ENCODE measurements around the gene RAD51C. TPM values are rescaled to one million over a fixed set of nuclear protein-coding genes. Genes with fewer than 3 reads are reported as not detected.
"Not testable (repeated sequence)": the region's sequence is repeated elsewhere in the genome, so short reads cannot be mapped to it uniquely, and the experiment has no call there.

RAD51C gene
- total RNA-seq, 1 experiment from 2014 or later, result 51.7 TPM

- no peak for DNase-seq (ENCODE audit: low read depth)
These were observed 8.4 kb upstream of the RAD51C start for GRCh38 chr17:58684003-58684402.

GRCh38 chr17:58684462-58684861 lies 7.9 kb upstream of the RAD51C start:
- not testable (repeated sequence) for DNase-seq (ENCODE audit: low read depth)

DNA sequence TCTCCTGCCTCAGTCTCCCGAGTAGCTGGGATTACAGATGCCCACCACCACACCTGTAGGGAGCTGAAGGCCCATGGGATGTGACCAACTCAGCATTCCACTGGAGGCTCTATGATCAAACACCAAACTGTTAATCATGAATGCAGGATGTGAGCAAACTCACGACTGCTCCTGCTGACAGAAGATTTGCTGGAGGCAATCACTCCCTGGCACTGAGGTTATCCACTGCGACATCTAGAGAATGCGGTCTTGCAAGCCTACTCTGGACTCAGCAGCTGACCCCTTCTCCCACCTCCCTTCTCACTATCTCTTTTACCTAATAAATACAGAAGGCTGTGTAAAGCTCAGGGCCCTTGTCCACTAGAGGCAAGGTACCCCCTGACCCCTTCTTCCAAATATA lies 5.4 kb upstream of the RAD51C start:
- DNase-seq (ENCODE audit: low read depth), result no peak

GRCh38 chr17:58688521-58688920 lies 3.9 kb upstream of the RAD51C start:
- no peak for DNase-seq (ENCODE audit: low read depth)

DNA sequence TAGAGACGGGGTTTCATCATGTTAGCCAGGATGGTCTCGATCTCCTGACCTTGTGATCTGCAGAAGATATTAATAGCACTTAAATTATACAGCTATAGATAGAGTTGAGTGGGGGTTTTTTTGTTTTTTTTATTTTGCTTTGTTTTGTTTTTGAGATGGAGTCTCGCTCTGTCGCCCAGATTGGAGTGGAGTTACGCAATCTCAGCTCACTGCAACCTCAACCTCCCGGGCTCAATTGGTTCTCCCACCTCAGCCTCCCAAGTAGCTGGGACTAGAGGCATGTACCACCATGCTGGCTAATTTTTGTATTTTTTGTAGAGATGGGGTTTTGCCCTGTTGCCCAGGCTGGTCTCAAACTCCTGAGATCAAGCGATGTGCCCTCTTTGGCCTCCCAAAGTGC lies 2.4 kb upstream of the RAD51C start:
- not testable (repeated sequence) for DNase-seq (ENCODE audit: low read depth)

DNA sequence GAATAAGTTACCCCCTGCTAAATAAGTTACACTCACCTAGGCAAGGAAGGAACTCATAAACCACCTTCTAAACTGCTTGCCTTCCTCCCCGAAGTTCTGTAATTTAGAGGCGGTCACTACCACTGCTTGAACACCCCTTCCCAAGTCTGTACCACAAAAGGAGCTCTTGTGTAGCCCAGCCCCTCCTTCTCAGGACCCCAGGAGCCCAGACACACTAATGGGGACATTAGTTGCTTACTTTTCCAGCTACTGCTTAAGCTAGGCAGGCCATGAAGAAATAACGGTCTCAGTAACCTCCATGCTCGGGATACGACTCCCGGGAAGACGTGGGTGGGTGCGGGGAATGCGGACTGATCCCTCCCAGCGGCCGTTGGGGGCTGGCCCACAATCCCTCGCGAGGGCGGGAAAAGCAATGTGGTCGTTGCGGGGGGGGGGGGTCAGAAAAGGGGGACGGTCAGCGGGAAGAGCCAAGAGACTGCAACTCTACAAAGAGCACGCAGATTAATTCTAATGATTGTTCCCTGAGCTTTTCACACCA lies 632 bp upstream of the RAD51C start, which contains the start of gene TEX14:
Gene TEX14 (minus strand): TSS at position 345 of the 538 bp plus-strand sequence. CDS start 40,044 bp downstream, outside the sequence.
- DNase-seq (ENCODE audit: low read depth), result no peak

DNA sequence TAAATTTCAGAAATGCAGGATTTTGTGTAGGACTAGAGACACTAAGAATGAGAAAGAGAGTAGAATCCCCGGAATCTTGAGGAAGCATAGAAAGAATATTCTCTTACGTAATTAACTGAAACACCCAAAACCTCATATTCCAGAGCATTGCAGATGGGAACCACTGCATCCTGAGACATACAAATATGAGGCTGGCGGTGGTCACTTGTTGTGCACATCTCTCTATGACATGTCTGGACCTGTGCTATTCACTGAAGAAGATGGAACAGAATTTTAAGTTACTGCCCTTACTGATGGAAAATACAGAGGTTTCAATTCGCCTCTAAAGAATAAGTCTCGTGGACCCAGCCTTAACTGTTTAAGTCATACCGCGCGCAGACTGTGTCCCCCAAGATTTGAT lies 806 bp downstream of the RAD51C start:
- no peak for DNase-seq (ENCODE audit: low read depth)

- no peak for DNase-seq (ENCODE audit: low read depth)
These were observed 1.3 kb downstream of the RAD51C start for GRCh38 chr17:58693751-58694150.

DNA sequence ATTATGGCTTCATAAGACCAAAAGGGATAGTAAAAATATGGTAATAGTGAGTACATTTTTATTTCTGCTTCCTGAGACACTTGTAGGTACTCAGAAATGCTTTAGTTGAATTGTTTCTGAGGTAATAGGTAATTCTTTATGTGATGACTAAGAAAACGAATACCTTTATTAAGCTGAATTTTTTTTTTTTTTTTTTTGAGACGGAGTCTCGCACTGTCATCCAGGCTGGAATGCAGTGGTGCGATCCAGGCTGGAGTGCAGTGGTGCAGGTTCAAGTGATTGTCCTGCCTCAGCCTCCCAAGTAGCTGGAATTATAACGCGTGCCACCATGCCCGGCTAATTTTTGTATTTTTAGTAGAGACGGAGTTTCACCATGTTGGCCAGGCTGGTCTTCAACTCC lies 1.9 kb downstream of the RAD51C start:
- no peak for DNase-seq (ENCODE audit: low read depth)

GRCh38 chr17:58694826-58695225 lies 2.4 kb downstream of the RAD51C start:
- no peak for DNase-seq (ENCODE audit: low read depth)

DNA sequence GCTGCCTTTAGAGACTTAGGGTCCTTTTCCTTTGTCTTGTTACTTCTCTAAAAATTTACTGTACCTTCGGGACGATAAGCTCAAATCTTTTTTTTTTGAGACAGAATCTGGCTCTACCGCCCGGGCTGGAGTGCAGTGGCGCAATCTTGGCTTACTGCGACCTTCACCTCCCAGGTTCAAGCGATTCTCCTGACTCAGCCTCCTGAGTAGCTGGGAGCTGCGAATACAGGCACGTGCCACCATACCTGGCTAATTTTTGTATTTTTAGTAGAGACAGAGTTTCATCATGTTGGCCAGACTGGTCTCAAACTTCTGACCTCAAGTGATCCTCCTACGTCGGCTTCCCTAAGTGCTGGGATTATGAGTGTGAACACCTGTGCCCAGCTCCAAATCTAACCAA lies 7.4 kb downstream of the RAD51C start:
- no peak for DNase-seq (ENCODE audit: low read depth)

- DNase-seq (ENCODE audit: low read depth), result no peak
These were observed 9.7 kb downstream of the RAD51C start for GRCh38 chr17:58702045-58702476.

- no peak for DNase-seq (ENCODE audit: low read depth)
These were observed 10.3 kb downstream of the RAD51C start for GRCh38 chr17:58702708-58703107.

- no peak for DNase-seq (ENCODE audit: low read depth)
These were observed 10.9 kb downstream of the RAD51C start for GRCh38 chr17:58703137-58703915.

DNA sequence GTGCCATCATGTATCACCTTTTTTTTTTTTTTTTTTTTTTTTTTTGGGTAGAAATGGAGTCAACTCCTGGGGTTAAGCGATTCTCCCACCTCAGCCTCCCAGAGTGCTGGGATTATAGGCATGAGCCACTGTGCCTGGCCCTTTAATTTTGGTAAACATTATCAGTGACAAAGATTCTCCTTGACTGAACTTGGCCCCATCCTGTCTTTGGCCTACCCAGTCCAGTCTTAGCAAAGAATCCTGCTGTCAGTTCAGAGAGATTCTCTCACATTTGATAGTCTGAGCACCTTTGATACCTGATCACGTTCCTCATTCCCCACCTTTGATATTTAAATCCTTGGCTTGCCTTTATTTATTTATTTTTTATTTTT lies 11.5 kb downstream of the RAD51C start:
- no peak for DNase-seq (ENCODE audit: low read depth)

DNA sequence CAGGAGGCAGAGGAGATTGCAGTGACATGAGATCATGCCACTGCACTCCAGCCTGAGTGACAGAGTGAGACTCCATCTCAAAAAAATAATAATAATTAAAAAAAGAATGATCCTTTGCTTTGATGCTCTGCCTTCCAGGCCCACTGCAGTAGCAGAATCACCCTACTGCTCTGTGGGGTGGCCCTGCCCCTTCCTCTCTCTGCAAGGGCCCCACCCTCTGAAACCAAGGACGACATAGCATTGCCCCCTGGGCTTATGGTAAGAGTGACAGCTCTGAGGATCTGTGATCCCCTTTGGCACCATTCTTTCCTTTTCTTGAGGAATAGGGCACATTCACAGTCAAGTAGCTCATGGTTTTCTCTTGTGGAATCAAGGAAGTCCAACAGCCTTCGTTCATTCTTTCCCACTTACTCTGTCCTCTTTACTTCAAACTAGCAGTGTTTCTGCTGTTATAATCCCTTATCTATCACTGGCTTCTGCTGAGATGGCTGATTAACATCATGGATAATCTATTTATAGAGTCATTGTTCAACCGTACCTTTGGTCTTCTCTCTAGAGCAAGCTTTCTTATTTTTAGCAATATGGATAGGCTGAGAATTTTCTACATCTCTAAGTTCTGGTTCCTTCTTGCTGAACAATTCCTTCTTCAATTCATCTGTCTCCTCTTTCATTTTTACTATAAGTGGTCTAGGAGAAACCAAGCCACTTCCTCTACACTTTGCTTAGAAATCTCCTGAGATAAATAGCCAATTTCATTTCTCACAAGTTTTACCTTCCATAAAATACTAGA lies 14.1 kb downstream of the RAD51C start:
- DNase-seq (ENCODE audit: low read depth), result no peak

- DNase-seq (ENCODE audit: low read depth), result peak; percentile 39
These were observed 18.6 kb downstream of the RAD51C start for GRCh38 chr17:58710948-58711552.

DNA sequence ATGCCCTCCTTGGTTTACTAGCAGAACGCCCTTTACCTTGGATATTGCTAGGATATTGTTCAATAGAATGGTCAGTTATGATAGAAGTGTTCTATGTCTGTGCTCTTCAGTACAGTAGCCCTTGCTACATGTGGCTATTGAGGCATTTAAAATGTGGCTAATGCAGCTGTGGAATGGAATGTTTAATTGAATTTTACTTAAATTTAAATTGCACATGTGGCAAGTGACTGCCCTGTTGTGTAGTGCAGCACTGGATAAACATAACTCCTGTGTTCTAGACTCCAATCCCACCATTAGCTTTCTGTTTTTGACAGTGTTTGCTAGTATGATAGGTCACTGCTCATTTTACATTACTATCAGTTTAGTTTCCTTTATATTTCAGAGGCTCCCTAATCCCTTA lies 29.9 kb downstream of the RAD51C start:
- no peak for DNase-seq (ENCODE audit: low read depth)

- no peak for DNase-seq (ENCODE audit: low read depth)
These were observed 30.3 kb downstream of the RAD51C start for GRCh38 chr17:58722696-58723095.

- DNase-seq (ENCODE audit: low read depth), result no peak
These were observed 36.4 kb downstream of the RAD51C start for GRCh38 chr17:58728798-58729197.

- no peak for DNase-seq (ENCODE audit: low read depth)
These were observed 38.5 kb downstream of the RAD51C start for GRCh38 chr17:58730937-58731336.

DNA sequence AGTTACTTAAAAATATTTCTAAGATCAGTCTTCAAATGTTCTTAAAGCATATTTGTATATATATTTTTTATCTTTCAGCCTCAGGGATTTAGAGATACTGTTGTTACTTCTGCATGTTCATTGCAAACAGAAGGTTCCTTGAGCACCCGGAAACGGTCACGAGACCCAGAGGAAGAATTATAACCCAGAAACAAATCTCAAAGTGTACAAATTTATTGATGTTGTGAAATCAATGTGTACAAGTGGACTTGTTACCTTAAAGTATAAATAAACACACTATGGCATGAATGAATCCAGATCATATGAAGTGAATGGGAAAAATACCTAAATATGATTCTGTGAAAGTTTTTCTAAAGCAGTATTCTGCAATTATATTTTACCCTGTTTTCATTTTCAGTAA lies 41.6 kb downstream of the RAD51C start:
- no peak for DNase-seq (ENCODE audit: low read depth)

All from RPMI7951 (cell line).